DND-41 (cell line): ENCODE results near the gene RAI1.

Source experiments
- EZH2 ChIP-seq: IDR thresholded peaks from 3 replicates; pipeline ENCODE4 v1.6.1; 2012; ENCODE audit warnings: borderline replicate concordance, low read depth, mild to moderate bottlenecking, moderate library complexity, low read length, inconsistent platforms; ENCODE audit not compliant: severe bottlenecking
- TF ChIP-seq, protein P1 (sequence below): IDR thresholded peaks from 2 replicates; pipeline ENCODE4 v1.5.1; 2012; ENCODE audit warnings: borderline replicate concordance, low read length, moderate library complexity, mild to moderate bottlenecking; ENCODE audit not compliant: poor library complexity, severe bottlenecking; ENCODE audit errors: extremely low read depth

- TF ChIP-seq EZH2, result no peak
- TF ChIP-seq, protein P1, sequence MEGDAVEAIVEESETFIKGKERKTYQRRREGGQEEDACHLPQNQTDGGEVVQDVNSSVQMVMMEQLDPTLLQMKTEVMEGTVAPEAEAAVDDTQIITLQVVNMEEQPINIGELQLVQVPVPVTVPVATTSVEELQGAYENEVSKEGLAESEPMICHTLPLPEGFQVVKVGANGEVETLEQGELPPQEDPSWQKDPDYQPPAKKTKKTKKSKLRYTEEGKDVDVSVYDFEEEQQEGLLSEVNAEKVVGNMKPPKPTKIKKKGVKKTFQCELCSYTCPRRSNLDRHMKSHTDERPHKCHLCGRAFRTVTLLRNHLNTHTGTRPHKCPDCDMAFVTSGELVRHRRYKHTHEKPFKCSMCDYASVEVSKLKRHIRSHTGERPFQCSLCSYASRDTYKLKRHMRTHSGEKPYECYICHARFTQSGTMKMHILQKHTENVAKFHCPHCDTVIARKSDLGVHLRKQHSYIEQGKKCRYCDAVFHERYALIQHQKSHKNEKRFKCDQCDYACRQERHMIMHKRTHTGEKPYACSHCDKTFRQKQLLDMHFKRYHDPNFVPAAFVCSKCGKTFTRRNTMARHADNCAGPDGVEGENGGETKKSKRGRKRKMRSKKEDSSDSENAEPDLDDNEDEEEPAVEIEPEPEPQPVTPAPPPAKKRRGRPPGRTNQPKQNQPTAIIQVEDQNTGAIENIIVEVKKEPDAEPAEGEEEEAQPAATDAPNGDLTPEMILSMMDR, result no peak
Observed at GRCh38 chr17:17752821-17753321, 71.6 kb downstream of the RAI1 start.
